A549 (cell line): ENCODE measurements around the gene TAF4.

Experiments
- CTCF ChIP-seq: fragments of >200 bp; sonication (Bioruptor Twin); formaldehyde crosslinking; IDR thresholded peaks from 3 replicates; pipeline ENCODE4 v1.5.1; 2016
- FOSL2 ChIP-seq, 2 experiments: fragments of 450-650 bp in 1 of 2; fragments of >200 bp in 1 of 2; sonication (Bioruptor Twin) in 1 of 2; formaldehyde crosslinking; IDR thresholded peaks; 2 replicates each; pipeline versions ENCODE4 v1.5.0 to v1.6.1; 2016 to 2020; ENCODE audit warnings: mild to moderate bottlenecking in 1 of 2, moderate library complexity in 1 of 2

GRCh38 chr20:61931476-61932198 lies 134.0 kb downstream of the TAF4 start:
- TF ChIP-seq FOSL2 (IDR thresholded peaks at IDR 0.05) = no peak
- TF ChIP-seq FOSL2 (CRISPR knock-in tag; IDR thresholded peaks at IDR 0.05) = no peak
- TF ChIP-seq CTCF = no peak
